ENCODE results near the gene PRKN. TPM values are rescaled to one million over a fixed set of nuclear protein-coding genes. Genes with fewer than 3 reads are reported as not detected.
"Not testable (repeated sequence)": the region's sequence is repeated elsewhere in the genome, so short reads cannot be mapped to it uniquely, and the experiment has no call there.

The PRKN gene
- total RNA-seq, 1 donor from 2014 or later = 5.1 TPM

DNA sequence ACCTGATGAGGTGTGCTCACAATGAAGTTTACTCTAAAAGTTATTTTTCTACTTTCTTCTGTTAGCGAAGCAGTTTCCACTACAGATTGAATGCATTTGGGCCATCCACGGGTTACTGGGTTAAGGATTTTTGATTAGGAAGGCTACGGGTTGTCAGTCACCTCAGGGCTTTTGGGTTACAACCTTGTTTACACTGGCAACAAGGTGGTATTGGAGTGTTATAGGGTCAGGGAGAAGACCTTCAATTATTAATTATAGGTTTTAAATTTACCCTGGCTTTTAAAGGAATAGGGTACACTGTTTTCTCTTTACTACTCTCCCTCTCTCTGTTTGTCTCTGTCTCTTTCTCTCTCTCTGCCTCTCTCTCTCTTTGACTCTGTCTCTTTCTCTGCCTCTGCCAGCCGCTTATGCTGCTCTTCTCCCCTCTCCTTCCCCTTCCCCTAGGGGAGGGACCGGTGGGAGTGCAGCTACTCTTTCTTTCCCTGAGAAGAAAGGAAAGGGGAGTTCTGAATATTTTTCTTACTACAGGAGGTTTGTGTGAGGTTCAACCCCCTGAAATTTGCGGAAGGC lies 1413.5 kb downstream of the PRKN start:
- TF ChIP-seq, protein P1, sequence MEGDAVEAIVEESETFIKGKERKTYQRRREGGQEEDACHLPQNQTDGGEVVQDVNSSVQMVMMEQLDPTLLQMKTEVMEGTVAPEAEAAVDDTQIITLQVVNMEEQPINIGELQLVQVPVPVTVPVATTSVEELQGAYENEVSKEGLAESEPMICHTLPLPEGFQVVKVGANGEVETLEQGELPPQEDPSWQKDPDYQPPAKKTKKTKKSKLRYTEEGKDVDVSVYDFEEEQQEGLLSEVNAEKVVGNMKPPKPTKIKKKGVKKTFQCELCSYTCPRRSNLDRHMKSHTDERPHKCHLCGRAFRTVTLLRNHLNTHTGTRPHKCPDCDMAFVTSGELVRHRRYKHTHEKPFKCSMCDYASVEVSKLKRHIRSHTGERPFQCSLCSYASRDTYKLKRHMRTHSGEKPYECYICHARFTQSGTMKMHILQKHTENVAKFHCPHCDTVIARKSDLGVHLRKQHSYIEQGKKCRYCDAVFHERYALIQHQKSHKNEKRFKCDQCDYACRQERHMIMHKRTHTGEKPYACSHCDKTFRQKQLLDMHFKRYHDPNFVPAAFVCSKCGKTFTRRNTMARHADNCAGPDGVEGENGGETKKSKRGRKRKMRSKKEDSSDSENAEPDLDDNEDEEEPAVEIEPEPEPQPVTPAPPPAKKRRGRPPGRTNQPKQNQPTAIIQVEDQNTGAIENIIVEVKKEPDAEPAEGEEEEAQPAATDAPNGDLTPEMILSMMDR (IDR thresholded peaks at IDR 0.05; ENCODE audit: unreplicated experiment) = no peak
- Mint-ChIP-seq H3K27me3 (ENCODE audit: unreplicated experiment) (peaks cover 1% of the 10 kb centered on the region), H3K9me3 (ENCODE audit: unreplicated experiment) (peaks cover 5% of the 10 kb centered on the region), H3K27ac (ENCODE audit: unreplicated experiment) (no peak overlapping the region), H3K4me3 (ENCODE audit: unreplicated experiment) (no peak overlapping the region), H3K4me1 (ENCODE audit: unreplicated experiment) (peaks cover 2% of the 10 kb centered on the region), H3K36me3 (ENCODE audit: low read depth, unreplicated experiment) (peaks cover 9% of the 10 kb centered on the region)
- no peak for DNase-seq (ENCODE audit: low spot score)

DNA sequence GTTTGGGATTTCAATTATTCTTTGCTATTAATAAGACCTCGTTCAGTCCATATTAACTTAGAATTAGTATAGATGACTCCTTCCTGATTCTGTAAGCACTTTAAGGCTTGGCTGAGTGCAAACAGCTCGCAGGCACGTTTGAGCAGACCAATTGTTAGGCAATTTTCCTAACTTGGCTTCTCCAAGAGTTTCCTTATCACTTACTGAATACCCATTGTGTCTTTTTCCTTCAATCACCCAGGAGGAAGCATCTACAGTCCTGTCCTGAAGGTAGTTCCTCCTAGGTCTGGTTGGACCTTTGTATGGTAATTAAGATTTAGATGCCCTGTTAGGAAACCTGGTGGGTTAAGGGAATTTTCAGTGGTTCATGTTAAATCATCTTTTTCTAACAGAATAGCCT lies 1414.1 kb downstream of the PRKN start:
- not testable (repeated sequence) for DNase-seq (ENCODE audit: low spot score); H3K27ac Mint-ChIP-seq (ENCODE audit: unreplicated experiment); H3K36me3 Mint-ChIP-seq (ENCODE audit: low read depth, unreplicated experiment); H3K27me3 Mint-ChIP-seq (ENCODE audit: unreplicated experiment); H3K4me3 Mint-ChIP-seq (ENCODE audit: unreplicated experiment); H3K9me3 Mint-ChIP-seq (ENCODE audit: unreplicated experiment); H3K4me1 Mint-ChIP-seq (ENCODE audit: unreplicated experiment)

DNA sequence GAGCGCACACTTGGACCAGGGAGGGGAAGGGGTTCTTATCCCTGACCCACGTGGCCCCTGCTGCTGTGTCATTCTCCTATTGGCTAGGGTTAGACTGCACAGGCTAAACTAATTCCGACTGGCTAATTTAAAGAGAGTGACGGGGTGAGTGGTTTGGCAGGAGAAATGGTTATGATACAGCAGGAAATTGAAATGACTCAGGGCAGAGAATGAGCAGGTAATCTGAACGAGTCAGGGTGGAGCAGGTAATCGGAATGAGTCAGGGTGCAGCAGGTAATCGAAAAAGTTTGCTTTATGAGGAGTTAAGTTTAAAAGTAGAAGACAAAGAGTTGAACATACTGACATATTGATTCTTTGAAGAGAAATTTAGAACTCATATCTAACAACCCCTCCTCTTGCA lies 1417.8 kb downstream of the PRKN start:
- DNase-seq (ENCODE audit: low spot score); H3K36me3 Mint-ChIP-seq (ENCODE audit: low read depth, unreplicated experiment); H3K4me3 Mint-ChIP-seq (ENCODE audit: unreplicated experiment); H3K4me1 Mint-ChIP-seq (ENCODE audit: unreplicated experiment); H3K27ac Mint-ChIP-seq (ENCODE audit: unreplicated experiment); H3K27me3 Mint-ChIP-seq (ENCODE audit: unreplicated experiment); H3K9me3 Mint-ChIP-seq (ENCODE audit: unreplicated experiment): not testable (repeated sequence)

GRCh38 chr6:161308075-161308655 lies 1419.4 kb downstream of the PRKN start:
- Mint-ChIP-seq H3K4me3 (ENCODE audit: unreplicated experiment) (no peak overlapping the region), H3K4me1 (ENCODE audit: unreplicated experiment) (peaks cover 1% of the 10 kb centered on the region), H3K27me3 (ENCODE audit: unreplicated experiment) (peaks cover 3% of the 10 kb centered on the region), H3K9me3 (ENCODE audit: unreplicated experiment) (no peaks in the 10 kb centered on the region), H3K36me3 (ENCODE audit: low read depth, unreplicated experiment) (peaks cover 7% of the 10 kb centered on the region), H3K27ac (ENCODE audit: unreplicated experiment) (no peak overlapping the region)
- no peak for DNase-seq (ENCODE audit: low spot score)
- TF ChIP-seq, protein P1 (IDR thresholded peaks at IDR 0.05; ENCODE audit: unreplicated experiment) = no peak

GRCh38 chr6:161305860-161306259 lies 1421.7 kb downstream of the PRKN start:
- H3K27me3 Mint-ChIP-seq (ENCODE audit: unreplicated experiment) = peaks cover 3% of the 10 kb centered on the region
- no peak overlapping the region for H3K4me3 Mint-ChIP-seq (ENCODE audit: unreplicated experiment)
- no peaks in the 10 kb centered on the region for H3K4me1 Mint-ChIP-seq (ENCODE audit: unreplicated experiment)
- no peak for DNase-seq (ENCODE audit: low spot score)
- H3K9me3 Mint-ChIP-seq (ENCODE audit: unreplicated experiment) = no peaks in the 10 kb centered on the region
- TF ChIP-seq, protein P1 (IDR thresholded peaks at IDR 0.05; ENCODE audit: unreplicated experiment) = no peak
- no peak overlapping the region for H3K27ac Mint-ChIP-seq (ENCODE audit: unreplicated experiment)
- peaks cover 3% of the 10 kb centered on the region for H3K36me3 Mint-ChIP-seq (ENCODE audit: low read depth, unreplicated experiment)

DNA sequence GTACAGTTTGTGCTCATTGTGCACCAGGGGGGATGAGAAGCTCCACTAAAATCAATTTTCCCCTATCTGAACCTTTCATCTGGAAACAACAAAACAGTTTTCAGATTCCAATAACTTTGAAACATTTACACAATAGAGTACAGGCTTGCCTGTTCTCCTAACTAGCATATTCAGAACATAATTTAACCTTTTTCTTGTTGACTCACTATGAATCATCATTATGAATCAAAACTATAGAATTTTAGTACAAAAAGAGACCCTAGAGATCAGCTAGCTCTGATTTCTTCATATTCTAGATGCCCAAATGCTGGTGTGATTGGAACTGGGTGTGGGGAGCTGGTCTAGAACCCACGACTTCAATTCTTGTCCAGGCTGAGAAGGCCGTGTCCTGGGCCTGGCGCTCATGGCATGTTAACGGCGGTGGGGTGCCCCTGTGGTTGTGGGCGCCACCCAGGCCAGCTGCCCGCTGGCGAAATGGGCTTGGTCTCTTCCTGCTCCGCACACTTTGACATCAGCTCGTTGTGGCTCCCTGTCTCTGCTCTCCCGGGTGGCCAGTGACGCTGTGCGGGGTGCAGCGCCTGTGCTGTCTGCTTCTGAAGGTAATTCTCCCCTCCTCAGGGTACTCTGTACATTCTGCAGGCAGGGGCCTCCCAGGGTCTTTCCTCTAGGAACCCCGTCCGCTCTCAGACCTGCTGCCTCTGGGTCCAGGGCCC lies 1423.8 kb downstream of the PRKN start:
- Mint-ChIP-seq H3K4me3 (ENCODE audit: unreplicated experiment) (no peak overlapping the region), H3K36me3 (ENCODE audit: low read depth, unreplicated experiment) (peaks cover 3% of the 10 kb centered on the region), H3K27me3 (ENCODE audit: unreplicated experiment) (peaks cover 3% of the 10 kb centered on the region), H3K27ac (ENCODE audit: unreplicated experiment) (no peak overlapping the region), H3K4me1 (ENCODE audit: unreplicated experiment) (no peaks in the 10 kb centered on the region), H3K9me3 (ENCODE audit: unreplicated experiment) (no peaks in the 10 kb centered on the region)
- DNase-seq (ENCODE audit: low spot score) = no peak
- TF ChIP-seq, protein P1 (IDR thresholded peaks at IDR 0.05; ENCODE audit: unreplicated experiment) = no peak
